Measurements from ENCODE around the gene MCUB. TPM values are rescaled to one million over a fixed set of nuclear protein-coding genes. Genes with fewer than 3 reads are reported as not detected.
A peak's percentile ranks its signal among the peaks of the same experiment; 100 is the strongest.
"Not testable (repeated sequence)": the region's sequence is repeated elsewhere in the genome, so short reads cannot be mapped to it uniquely, and the experiment has no call there.

Gene MCUB
- total RNA-seq, 1 donor from 2014 or later = 3.9 TPM

DNA sequence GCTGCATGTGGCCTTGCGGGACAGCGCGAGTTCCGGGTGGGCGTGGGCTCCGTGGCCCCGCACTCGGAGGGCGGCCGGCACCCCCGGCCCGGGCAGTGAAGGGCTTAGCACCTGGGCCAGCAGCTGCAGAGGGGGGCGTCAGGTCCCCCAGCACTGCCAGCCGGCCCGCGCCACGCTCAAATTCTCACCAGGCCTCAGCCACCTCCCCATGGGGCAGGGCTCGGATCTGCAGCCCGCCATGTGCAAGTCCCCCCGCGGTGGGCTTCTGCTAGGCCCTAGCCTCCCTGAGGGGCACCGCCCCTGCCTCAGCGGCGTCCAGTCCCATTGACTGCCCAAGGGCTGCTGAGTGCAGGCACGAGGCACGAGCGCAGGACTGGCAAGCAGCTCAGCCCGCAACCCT lies 2.6 kb upstream of the MCUB start:
- peaks cover 26% of the 10 kb centered on the region for H3K27me3 Mint-ChIP-seq
- H3K36me3 Mint-ChIP-seq (ENCODE audit: insufficient read depth) = peaks cover 7% of the 10 kb centered on the region
- H3K4me3 Mint-ChIP-seq (ENCODE audit: low read depth) = no peak overlapping the region
- DNase-seq (ENCODE audit: low spot score, unreplicated experiment) = no peak
- no peak for TF ChIP-seq CTCF (IDR thresholded peaks at IDR 0.05; ENCODE audit: unreplicated experiment)
- no peak overlapping the region for H3K27ac Mint-ChIP-seq
- no peaks in the 10 kb centered on the region for H3K9me3 Mint-ChIP-seq (ENCODE audit: low read depth)
- H3K4me1 Mint-ChIP-seq (ENCODE audit: low read depth) = peaks cover 3% of the 10 kb centered on the region

DNA sequence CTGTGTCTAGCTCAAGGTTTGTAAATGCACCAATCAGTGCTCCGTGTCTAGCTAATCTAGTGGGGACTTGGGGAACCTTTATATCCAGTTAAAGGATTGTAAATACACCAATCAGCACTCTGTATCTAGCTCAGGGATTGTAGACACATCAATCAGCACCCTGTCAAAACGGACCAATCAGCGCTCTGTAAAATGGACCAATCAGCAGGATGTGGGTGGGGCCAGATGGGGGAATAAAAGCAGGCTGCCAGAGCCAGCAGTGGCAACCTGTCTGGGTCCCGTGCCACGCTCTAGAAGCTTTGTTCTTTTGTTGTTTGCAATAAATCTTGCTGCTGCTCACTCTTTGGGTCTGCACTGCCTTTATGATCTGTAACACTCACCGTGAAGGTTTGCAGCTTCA lies 2.0 kb upstream of the MCUB start:
- not testable (repeated sequence) for DNase-seq (ENCODE audit: low spot score, unreplicated experiment); H3K36me3 Mint-ChIP-seq (ENCODE audit: insufficient read depth); H3K9me3 Mint-ChIP-seq (ENCODE audit: low read depth); H3K27ac Mint-ChIP-seq; H3K4me1 Mint-ChIP-seq (ENCODE audit: low read depth)
- Mint-ChIP-seq H3K27me3 (peaks cover 32% of the 10 kb centered on the region), H3K4me3 (ENCODE audit: low read depth) (peak overlapping the region; percentile 33)

- no peaks in the 10 kb centered on the region for H3K9me3 Mint-ChIP-seq (ENCODE audit: low read depth)
- peak overlapping the region; percentile 76 for H3K4me3 Mint-ChIP-seq (ENCODE audit: low read depth)
- H3K27ac Mint-ChIP-seq = peak overlapping the region; percentile 78
- DNase-seq (ENCODE audit: low spot score, unreplicated experiment) = no peak
- TF ChIP-seq CTCF (IDR thresholded peaks at IDR 0.05; ENCODE audit: unreplicated experiment) = no peak
- H3K36me3 Mint-ChIP-seq (ENCODE audit: insufficient read depth) = peaks cover 7% of the 10 kb centered on the region
- peaks cover 43% of the 10 kb centered on the region for H3K27me3 Mint-ChIP-seq
- peaks cover 3% of the 10 kb centered on the region for H3K4me1 Mint-ChIP-seq (ENCODE audit: low read depth)
Observed at GRCh38 chr4:109559625-109559982, 442 bp upstream of the MCUB start.

- Mint-ChIP-seq H3K36me3 (ENCODE audit: insufficient read depth) (peaks cover 5% of the 10 kb centered on the region), H3K9me3 (ENCODE audit: low read depth) (no peaks in the 10 kb centered on the region), H3K4me1 (ENCODE audit: low read depth) (peaks cover 3% of the 10 kb centered on the region), H3K27ac (peak overlapping the region; percentile 76), H3K4me3 (ENCODE audit: low read depth) (peak overlapping the region; percentile 75), H3K27me3 (peaks cover 47% of the 10 kb centered on the region)
- TF ChIP-seq CTCF (IDR thresholded peaks at IDR 0.05; ENCODE audit: unreplicated experiment) = no peak
- no peak for DNase-seq (ENCODE audit: low spot score, unreplicated experiment)
Observed at GRCh38 chr4:109560687-109561461, 828 bp downstream of the MCUB start.

DNA sequence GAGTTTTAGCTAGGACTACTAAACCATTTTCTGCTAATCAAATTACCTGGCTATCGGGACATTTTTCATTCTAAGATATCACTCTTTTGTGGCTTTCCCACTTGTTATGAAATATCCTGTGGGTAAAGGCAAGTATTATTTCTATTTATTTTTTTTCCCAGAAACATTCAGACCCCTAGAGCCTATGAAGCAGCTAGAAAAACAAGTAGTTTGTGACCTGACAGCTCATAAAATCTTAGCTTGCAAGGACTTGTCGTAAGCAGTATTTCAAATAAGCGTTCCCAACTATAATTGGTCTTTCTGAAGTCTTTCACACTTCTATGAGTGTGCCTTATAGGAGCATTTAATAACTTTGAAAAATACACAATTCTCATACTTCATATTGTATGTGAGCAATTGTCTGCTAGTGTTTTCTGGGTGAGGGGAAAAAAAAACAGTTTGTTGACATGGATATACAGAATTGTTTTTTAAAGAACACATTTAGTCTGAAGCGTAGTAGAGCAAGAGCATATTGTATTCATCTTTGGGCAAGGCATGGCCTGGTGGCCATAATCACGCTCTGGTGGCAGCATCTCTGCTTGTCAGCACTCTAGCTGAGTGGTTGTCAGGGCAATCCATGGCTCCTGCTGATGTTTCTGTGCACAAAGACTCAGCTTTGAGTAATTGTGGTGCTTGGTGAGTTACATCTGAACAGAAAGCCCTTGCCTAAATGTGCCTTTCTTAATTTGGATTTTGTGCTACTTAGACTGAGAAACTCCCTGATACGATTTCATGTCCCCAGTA lies 2.6 kb downstream of the MCUB start:
- Mint-ChIP-seq H3K27ac (no peak overlapping the region), H3K4me1 (ENCODE audit: low read depth) (peaks cover 3% of the 10 kb centered on the region), H3K36me3 (ENCODE audit: insufficient read depth) (peaks cover 2% of the 10 kb centered on the region), H3K4me3 (ENCODE audit: low read depth) (no peak overlapping the region), H3K9me3 (ENCODE audit: low read depth) (no peaks in the 10 kb centered on the region), H3K27me3 (peaks cover 47% of the 10 kb centered on the region)
- TF ChIP-seq CTCF (IDR thresholded peaks at IDR 0.05; ENCODE audit: unreplicated experiment) = no peak
- no peak for DNase-seq (ENCODE audit: low spot score, unreplicated experiment)
